HepG2 (cell line): Measurements from ENCODE around the gene OSBPL8. TPM values are rescaled to one million over a fixed set of nuclear protein-coding genes. Genes with fewer than 3 reads are reported as not detected.

Experiments used
- ATF7 ChIP-seq, 2 experiments: fragments of 450-650 bp in 1 of 2; sonication (generic) in 1 of 2; formaldehyde crosslinking in 1 of 2; IDR thresholded peaks; 2 replicates each; pipeline versions ENCODE4 v1.4.0 to v1.6.1; 2016 to 2020; ENCODE audit warnings: antibody characterized with exemption in 1 of 2, mild to moderate bottlenecking in 1 of 2, missing genetic modification reagents in 1 of 2
- FOXM1 ChIP-seq: sonication (generic); formaldehyde crosslinking; IDR thresholded peaks from 2 replicates; pipeline ENCODE4 v1.5.0; 2020; ENCODE audit warnings: missing genetic modification reagents
- SMAD3 ChIP-seq: sonication (generic); formaldehyde crosslinking; IDR thresholded peaks from 2 replicates; pipeline ENCODE4 v1.4.0; 2020; ENCODE audit warnings: missing genetic modification reagents
- XBP1 ChIP-seq: sonication (generic); formaldehyde crosslinking; IDR thresholded peaks from 2 replicates; pipeline ENCODE4 v1.5.0; 2020; ENCODE audit warnings: missing genetic modification reagents
- ZBTB3 ChIP-seq: sonication (generic); formaldehyde crosslinking; IDR thresholded peaks from 2 replicates; pipeline ENCODE4 v1.4.0; 2020; ENCODE audit warnings: low read depth, mild to moderate bottlenecking, moderate library complexity, missing genetic modification reagents, borderline replicate concordance
- ZNF367 ChIP-seq: sonication (generic); formaldehyde crosslinking; IDR thresholded peaks from 2 replicates; pipeline ENCODE4 v1.4.0; 2020; ENCODE audit warnings: missing genetic modification reagents, borderline replicate concordance
- ZNF619 ChIP-seq: sonication (generic); formaldehyde crosslinking; IDR thresholded peaks from 2 replicates; pipeline ENCODE4 v1.4.0; 2020; ENCODE audit warnings: mild to moderate bottlenecking, missing genetic modification reagents
- polyA plus RNA-seq, 8 experiments: library from polyadenylated mRNA; depleted of rRNA in 3 of 8; stranded (reverse) in 7 of 8; unstranded in 1 of 8; fragments of >200 nt; fragmentation: Illumina TruSeq in 4 of 8; extraction: Trizol in 4 of 8; gene quantifications; 2 replicates each; pipeline versions ENCODE4 v1.2.1 to v1.2.3, GENCODE V29; 2011 to 2016; ENCODE audit warnings: low read depth in 4 of 8, missing spikeins in 1 of 8, mixed read lengths in 1 of 8; ENCODE audit not compliant: insufficient read depth in 1 of 8
- total RNA-seq, 5 experiments: library from RNA; depleted of rRNA; stranded (reverse); fragments of >200 nt; fragmentation: Illumina TruSeq; extraction: Trizol; gene quantifications; 2 replicates each; pipeline ENCODE4 v1.2.3, GENCODE V29; 2016; ENCODE audit warnings: low read depth in 1 of 5
- TF ChIP-seq, protein P1 (sequence below): sonication (generic); formaldehyde crosslinking; IDR thresholded peaks from 2 replicates; pipeline ENCODE4 v1.5.0; 2020; ENCODE audit warnings: missing genetic modification reagents
- TF ChIP-seq, protein P2 (sequence below): sonication (generic); formaldehyde crosslinking; IDR thresholded peaks from 2 replicates; pipeline ENCODE4 v1.4.0; 2020; ENCODE audit warnings: missing genetic modification reagents
- TF ChIP-seq, protein P3 (sequence below): sonication (generic); formaldehyde crosslinking; IDR thresholded peaks from 2 replicates; pipeline ENCODE4 v1.5.0; 2020; ENCODE audit warnings: missing genetic modification reagents
- TF ChIP-seq, protein P4 (sequence below): sonication (generic); formaldehyde crosslinking; IDR thresholded peaks from 2 replicates; pipeline ENCODE4 v1.4.0; 2020; ENCODE audit warnings: missing genetic modification reagents
- TF ChIP-seq, protein P5 (sequence below): sonication (generic); formaldehyde crosslinking; IDR thresholded peaks from 2 replicates; pipeline ENCODE4 v1.4.0; 2020; ENCODE audit warnings: missing genetic modification reagents
- TF ChIP-seq, protein P6 (sequence below): sonication (generic); formaldehyde crosslinking; IDR thresholded peaks from 2 replicates; pipeline ENCODE4 v1.5.0; 2020; ENCODE audit warnings: mild to moderate bottlenecking, missing genetic modification reagents, borderline replicate concordance
- TF ChIP-seq, protein P7 (sequence below): sonication (generic); formaldehyde crosslinking; IDR thresholded peaks from 2 replicates; pipeline ENCODE4 v1.5.1; 2020; ENCODE audit warnings: mild to moderate bottlenecking, missing genetic modification reagents, borderline replicate concordance

OSBPL8 gene
- total and polyA plus RNA-seq, 2 of the 13 experiments (the other 11 are each of a cell fraction or from before 2014, with no cell fraction given): 11.0 to 33.9 TPM

DNA sequence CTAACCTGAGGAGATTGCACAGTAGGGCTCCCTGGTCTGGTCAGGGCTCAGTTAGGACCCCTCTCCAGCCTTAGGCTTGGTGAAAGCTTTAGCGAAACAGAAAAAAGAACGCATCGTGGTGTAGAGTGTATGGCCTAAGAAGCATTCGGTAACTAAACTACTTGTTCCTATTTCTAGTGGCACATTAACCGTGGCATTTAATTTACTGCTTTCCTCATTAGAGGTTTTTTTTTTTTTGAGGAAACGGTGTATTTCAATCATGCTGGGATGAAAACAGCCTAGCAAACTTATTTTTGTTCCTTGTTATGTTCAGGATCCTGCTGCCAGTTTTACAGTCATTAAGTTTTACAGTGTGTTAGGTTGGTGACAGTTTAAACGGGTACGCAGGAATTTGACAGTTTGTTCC is 518 bp upstream of the OSBPL8 start (continued):
- TF ChIP-seq FOXM1 (CRISPR knock-in tag): 0 out of 2 replicates have a peak, but pooled peaks have one; percentile 15
- TF ChIP-seq, protein P1, sequence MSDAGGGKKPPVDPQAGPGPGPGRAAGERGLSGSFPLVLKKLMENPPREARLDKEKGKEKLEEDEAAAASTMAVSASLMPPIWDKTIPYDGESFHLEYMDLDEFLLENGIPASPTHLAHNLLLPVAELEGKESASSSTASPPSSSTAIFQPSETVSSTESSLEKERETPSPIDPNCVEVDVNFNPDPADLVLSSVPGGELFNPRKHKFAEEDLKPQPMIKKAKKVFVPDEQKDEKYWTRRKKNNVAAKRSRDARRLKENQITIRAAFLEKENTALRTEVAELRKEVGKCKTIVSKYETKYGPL (CRISPR knock-in tag): 0 out of 2 replicates have a peak, but pooled peaks have one; percentile 78
- TF ChIP-seq, protein P2, sequence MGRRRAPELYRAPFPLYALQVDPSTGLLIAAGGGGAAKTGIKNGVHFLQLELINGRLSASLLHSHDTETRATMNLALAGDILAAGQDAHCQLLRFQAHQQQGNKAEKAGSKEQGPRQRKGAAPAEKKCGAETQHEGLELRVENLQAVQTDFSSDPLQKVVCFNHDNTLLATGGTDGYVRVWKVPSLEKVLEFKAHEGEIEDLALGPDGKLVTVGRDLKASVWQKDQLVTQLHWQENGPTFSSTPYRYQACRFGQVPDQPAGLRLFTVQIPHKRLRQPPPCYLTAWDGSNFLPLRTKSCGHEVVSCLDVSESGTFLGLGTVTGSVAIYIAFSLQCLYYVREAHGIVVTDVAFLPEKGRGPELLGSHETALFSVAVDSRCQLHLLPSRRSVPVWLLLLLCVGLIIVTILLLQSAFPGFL (CRISPR knock-in tag): no peak
- TF ChIP-seq ZBTB3: 0 out of 2 replicates have a peak, but pooled peaks have one; percentile 4
- peak; percentile 77; the same call in 1 of the 2 replicates for TF ChIP-seq XBP1 (CRISPR knock-in tag)
- TF ChIP-seq, protein P3, sequence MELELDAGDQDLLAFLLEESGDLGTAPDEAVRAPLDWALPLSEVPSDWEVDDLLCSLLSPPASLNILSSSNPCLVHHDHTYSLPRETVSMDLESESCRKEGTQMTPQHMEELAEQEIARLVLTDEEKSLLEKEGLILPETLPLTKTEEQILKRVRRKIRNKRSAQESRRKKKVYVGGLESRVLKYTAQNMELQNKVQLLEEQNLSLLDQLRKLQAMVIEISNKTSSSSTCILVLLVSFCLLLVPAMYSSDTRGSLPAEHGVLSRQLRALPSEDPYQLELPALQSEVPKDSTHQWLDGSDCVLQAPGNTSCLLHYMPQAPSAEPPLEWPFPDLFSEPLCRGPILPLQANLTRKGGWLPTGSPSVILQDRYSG (CRISPR knock-in tag): peak; percentile 57; the same call in 1 of the 2 replicates
- 0 out of 2 replicates have a peak, but pooled peaks have one; percentile 5 for TF ChIP-seq SMAD3 (CRISPR knock-in tag)
- 0 out of 2 replicates have a peak, but pooled peaks have one; percentile 6 for TF ChIP-seq ZNF367 (CRISPR knock-in tag)
- TF ChIP-seq, protein P4, sequence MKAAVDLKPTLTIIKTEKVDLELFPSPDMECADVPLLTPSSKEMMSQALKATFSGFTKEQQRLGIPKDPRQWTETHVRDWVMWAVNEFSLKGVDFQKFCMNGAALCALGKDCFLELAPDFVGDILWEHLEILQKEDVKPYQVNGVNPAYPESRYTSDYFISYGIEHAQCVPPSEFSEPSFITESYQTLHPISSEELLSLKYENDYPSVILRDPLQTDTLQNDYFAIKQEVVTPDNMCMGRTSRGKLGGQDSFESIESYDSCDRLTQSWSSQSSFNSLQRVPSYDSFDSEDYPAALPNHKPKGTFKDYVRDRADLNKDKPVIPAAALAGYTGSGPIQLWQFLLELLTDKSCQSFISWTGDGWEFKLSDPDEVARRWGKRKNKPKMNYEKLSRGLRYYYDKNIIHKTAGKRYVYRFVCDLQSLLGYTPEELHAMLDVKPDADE (CRISPR knock-in tag): no peak
- TF ChIP-seq, protein P5, sequence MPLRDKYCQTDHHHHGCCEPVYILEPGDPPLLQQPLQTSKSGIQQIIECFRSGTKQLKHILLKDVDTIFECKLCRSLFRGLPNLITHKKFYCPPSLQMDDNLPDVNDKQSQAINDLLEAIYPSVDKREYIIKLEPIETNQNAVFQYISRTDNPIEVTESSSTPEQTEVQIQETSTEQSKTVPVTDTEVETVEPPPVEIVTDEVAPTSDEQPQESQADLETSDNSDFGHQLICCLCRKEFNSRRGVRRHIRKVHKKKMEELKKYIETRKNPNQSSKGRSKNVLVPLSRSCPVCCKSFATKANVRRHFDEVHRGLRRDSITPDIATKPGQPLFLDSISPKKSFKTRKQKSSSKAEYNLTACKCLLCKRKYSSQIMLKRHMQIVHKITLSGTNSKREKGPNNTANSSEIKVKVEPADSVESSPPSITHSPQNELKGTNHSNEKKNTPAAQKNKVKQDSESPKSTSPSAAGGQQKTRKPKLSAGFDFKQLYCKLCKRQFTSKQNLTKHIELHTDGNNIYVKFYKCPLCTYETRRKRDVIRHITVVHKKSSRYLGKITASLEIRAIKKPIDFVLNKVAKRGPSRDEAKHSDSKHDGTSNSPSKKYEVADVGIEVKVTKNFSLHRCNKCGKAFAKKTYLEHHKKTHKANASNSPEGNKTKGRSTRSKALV (CRISPR knock-in tag): peak; percentile 45; the same call in 1 of the 2 replicates
- TF ChIP-seq, protein P6, sequence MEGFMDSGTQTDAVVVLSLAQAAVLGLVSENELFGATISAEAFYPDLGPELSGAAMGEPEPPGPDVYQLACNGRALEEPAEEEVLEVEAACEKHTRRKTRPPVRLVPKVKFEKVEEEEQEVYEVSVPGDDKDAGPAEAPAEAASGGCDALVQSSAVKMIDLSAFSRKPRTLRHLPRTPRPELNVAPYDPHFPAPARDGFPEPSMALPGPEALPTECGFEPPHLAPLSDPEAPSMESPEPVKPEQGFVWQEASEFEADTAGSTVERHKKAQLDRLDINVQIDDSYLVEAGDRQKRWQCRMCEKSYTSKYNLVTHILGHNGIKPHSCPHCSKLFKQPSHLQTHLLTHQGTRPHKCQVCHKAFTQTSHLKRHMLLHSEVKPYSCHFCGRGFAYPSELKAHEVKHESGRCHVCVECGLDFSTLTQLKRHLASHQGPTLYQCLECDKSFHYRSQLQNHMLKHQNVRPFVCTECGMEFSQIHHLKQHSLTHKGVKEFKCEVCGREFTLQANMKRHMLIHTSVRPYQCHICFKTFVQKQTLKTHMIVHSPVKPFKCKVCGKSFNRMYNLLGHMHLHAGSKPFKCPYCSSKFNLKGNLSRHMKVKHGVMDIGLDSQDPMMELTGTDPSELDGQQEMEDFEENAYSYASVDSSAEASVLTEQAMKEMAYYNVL (CRISPR knock-in tag): no peak; the same call in 1 of the 2 replicates
- TF ChIP-seq ATF7 (IDR thresholded peaks at IDR 0.05): no peak
- TF ChIP-seq ATF7 (CRISPR knock-in tag; IDR thresholded peaks at IDR 0.05): no peak
- TF ChIP-seq, protein P7, sequence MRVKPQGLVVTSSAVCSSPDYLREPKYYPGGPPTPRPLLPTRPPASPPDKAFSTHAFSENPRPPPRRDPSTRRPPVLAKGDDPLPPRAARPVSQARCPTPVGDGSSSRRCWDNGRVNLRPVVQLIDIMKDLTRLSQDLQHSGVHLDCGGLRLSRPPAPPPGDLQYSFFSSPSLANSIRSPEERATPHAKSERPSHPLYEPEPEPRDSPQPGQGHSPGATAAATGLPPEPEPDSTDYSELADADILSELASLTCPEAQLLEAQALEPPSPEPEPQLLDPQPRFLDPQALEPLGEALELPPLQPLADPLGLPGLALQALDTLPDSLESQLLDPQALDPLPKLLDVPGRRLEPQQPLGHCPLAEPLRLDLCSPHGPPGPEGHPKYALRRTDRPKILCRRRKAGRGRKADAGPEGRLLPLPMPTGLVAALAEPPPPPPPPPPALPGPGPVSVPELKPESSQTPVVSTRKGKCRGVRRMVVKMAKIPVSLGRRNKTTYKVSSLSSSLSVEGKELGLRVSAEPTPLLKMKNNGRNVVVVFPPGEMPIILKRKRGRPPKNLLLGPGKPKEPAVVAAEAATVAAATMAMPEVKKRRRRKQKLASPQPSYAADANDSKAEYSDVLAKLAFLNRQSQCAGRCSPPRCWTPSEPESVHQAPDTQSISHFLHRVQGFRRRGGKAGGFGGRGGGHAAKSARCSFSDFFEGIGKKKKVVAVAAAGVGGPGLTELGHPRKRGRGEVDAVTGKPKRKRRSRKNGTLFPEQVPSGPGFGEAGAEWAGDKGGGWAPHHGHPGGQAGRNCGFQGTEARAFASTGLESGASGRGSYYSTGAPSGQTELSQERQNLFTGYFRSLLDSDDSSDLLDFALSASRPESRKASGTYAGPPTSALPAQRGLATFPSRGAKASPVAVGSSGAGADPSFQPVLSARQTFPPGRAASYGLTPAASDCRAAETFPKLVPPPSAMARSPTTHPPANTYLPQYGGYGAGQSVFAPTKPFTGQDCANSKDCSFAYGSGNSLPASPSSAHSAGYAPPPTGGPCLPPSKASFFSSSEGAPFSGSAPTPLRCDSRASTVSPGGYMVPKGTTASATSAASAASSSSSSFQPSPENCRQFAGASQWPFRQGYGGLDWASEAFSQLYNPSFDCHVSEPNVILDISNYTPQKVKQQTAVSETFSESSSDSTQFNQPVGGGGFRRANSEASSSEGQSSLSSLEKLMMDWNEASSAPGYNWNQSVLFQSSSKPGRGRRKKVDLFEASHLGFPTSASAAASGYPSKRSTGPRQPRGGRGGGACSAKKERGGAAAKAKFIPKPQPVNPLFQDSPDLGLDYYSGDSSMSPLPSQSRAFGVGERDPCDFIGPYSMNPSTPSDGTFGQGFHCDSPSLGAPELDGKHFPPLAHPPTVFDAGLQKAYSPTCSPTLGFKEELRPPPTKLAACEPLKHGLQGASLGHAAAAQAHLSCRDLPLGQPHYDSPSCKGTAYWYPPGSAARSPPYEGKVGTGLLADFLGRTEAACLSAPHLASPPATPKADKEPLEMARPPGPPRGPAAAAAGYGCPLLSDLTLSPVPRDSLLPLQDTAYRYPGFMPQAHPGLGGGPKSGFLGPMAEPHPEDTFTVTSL (CRISPR knock-in tag): 0 out of 2 replicates have a peak, but pooled peaks have one; percentile 8
- TF ChIP-seq ZNF619 (CRISPR knock-in tag): no peak
